Epithelial cell of proximal tubule (primary cell): Measurements from ENCODE around the gene MMD. TPM values are rescaled to one million over a fixed set of nuclear protein-coding genes. Genes with fewer than 3 reads are reported as not detected.
"Not testable (repeated sequence)": the region's sequence is repeated elsewhere in the genome, so short reads cannot be mapped to it uniquely, and the experiment has no call there.

ENCODE experiments used
- DNase-seq: peaks from one replicate; pipeline ENCODE4 v3.0.0-alpha.2; 2011; ENCODE audit warnings: low read depth
- H3K4me3 ChIP-seq: 2 replicates; pipeline ENCODE4 v1.5.1; 2011; ENCODE audit warnings: low read depth, mild to moderate bottlenecking, low read length
- total RNA-seq: library from RNA; depleted of rRNA; stranded (reverse); fragments of >200 nt; gene quantifications from 2 replicates; pipeline ENCODE4 v1.2.3, GENCODE V29; 2015
- TF ChIP-seq, protein P1 (sequence below): conservative IDR thresholded peaks from 2 replicates; pipeline ENCODE4 v1.5.1; 2012; ENCODE audit warnings: low read depth, mild to moderate bottlenecking, low read length

MMD gene
- total RNA-seq, 1 donor from 2014 or later: 34.3 TPM

- TF ChIP-seq, protein P1, sequence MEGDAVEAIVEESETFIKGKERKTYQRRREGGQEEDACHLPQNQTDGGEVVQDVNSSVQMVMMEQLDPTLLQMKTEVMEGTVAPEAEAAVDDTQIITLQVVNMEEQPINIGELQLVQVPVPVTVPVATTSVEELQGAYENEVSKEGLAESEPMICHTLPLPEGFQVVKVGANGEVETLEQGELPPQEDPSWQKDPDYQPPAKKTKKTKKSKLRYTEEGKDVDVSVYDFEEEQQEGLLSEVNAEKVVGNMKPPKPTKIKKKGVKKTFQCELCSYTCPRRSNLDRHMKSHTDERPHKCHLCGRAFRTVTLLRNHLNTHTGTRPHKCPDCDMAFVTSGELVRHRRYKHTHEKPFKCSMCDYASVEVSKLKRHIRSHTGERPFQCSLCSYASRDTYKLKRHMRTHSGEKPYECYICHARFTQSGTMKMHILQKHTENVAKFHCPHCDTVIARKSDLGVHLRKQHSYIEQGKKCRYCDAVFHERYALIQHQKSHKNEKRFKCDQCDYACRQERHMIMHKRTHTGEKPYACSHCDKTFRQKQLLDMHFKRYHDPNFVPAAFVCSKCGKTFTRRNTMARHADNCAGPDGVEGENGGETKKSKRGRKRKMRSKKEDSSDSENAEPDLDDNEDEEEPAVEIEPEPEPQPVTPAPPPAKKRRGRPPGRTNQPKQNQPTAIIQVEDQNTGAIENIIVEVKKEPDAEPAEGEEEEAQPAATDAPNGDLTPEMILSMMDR: no peak
- DNase-seq: no peak
- H3K4me3 ChIP-seq: no peak overlapping the region
These were observed 22.9 kb downstream of the MMD start for GRCh38 chr17:55398689-55399088.

GRCh38 chr17:55395803-55396505 lies 25.7 kb downstream of the MMD start:
- TF ChIP-seq, protein P1: no peak
- no peak overlapping the region for H3K4me3 ChIP-seq
- DNase-seq: no peak

DNA sequence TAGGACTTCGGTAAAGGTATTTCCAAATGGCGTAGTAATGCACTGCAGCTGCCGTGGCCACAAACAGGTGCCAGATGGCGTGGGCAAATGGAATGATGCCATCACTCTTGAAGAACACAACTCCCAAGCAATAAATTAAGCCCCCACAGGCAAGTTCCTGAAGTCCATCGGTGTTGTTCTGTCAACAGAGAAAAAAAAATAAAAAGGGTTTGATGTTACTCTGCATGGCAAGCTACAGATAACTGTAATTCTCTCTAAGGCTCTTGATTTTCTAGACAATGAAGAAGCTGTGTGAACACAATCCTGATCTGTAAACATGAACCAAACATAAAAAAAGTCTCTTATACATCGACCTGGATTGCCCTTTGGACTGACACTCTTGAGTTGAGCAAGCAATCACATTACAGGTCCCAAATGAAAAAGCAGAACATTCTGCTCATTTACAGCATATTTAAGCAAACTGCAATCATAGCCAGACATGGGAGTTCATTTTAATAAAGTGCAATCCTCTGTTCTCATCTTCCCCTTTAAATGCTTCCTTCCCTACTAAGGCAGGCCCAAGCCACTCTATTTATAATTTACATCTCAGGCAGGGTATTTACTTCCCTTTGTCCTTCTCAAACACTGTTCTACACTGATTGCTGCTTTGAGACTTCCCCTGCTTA lies 27.1 kb downstream of the MMD start:
- no peak for DNase-seq
- TF ChIP-seq, protein P1: no peak

GRCh38 chr17:55391764-55392467 lies 29.7 kb downstream of the MMD start:
- TF ChIP-seq, protein P1: no peak
- DNase-seq: no peak
- no peak overlapping the region for H3K4me3 ChIP-seq

More for the DNA sequence above, 27.1 kb downstream of the MMD start:
- H3K4me3 ChIP-seq: no peak overlapping the region

GRCh38 chr17:55391244-55391757 lies 30.3 kb downstream of the MMD start:
- no peak overlapping the region for H3K4me3 ChIP-seq
- DNase-seq: no peak
- TF ChIP-seq, protein P1: no peak

DNA sequence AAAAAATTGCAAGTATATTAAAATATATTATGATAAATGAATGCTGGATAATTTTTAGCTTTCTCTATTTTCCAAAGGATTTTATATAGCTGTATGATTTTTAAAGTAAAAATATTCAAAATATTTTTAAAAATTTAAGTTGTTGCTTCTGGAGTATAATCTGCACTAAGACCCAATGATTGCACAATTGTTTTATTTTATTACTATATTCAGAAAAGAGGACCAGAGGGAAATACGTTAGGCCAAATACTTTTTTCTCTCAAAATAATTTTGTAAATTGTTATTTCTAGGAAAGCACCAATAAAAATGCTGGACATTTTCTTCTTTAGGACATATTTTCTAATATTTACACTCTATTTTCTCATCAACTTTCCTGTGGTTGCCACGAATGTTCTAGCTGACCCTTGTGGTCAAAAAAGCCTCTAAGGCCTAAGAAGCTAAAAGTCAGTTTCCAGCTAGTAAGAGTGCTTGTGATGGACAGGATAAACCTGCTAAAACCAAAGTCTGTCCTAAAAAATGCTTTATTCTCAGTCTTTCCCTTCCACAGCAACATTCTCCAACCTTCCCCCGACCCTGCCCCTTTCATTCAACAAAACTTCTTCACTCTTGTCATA lies 31.2 kb downstream of the MMD start:
- DNase-seq: no peak
- TF ChIP-seq, protein P1: no peak
- no peak overlapping the region for H3K4me3 ChIP-seq

GRCh38 chr17:55389715-55390114 lies 31.9 kb downstream of the MMD start:
- H3K4me3 ChIP-seq, DNase-seq: not testable (repeated sequence)
